ENCODE results near the gene MLYCD.
A peak's percentile ranks its signal among the peaks of the same experiment; 100 is the strongest.

DNA sequence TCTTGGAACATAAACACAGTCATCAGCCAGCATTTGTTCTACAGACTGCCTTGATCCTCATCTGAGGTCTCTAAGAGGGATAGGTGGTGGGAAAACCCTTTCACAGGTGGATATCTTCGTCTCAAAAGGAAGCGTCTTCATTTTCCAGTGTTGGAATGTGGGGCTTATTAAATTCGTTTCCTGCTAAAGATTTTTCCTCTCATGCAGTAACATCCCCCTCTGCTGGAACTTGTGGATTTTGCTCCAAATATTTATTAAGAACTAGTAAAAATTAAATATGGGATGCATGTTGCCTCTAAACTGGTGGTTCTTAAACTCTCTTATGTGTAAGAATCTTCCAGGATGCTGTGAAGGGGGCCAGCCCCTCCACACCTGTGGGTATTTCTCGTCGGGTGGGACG lies 20.1 kb upstream of the MLYCD start:
- TF ChIP-seq, protein P1, sequence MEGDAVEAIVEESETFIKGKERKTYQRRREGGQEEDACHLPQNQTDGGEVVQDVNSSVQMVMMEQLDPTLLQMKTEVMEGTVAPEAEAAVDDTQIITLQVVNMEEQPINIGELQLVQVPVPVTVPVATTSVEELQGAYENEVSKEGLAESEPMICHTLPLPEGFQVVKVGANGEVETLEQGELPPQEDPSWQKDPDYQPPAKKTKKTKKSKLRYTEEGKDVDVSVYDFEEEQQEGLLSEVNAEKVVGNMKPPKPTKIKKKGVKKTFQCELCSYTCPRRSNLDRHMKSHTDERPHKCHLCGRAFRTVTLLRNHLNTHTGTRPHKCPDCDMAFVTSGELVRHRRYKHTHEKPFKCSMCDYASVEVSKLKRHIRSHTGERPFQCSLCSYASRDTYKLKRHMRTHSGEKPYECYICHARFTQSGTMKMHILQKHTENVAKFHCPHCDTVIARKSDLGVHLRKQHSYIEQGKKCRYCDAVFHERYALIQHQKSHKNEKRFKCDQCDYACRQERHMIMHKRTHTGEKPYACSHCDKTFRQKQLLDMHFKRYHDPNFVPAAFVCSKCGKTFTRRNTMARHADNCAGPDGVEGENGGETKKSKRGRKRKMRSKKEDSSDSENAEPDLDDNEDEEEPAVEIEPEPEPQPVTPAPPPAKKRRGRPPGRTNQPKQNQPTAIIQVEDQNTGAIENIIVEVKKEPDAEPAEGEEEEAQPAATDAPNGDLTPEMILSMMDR (IDR thresholded peaks at IDR 0.05) = peak in 3 of 4 experiments; percentile 19 to 31 (median 31)
- TF ChIP-seq EP300 (IDR thresholded peaks at IDR 0.05) = no peak
- no peak for TF ChIP-seq POLR2AphosphoS5 (IDR thresholded peaks at IDR 0.05)
